OCI-LY1 (cell line): ENCODE data around the gene NIPSNAP2.
"Not testable (repeated sequence)": the region's sequence is repeated elsewhere in the genome, so short reads cannot be mapped to it uniquely, and the experiment has no call there.

Experiments
- H2AFZ ChIP-seq: fragments of 200-600 bp; sonication (generic), shearing (Covaris generic); 2 replicates; pipeline ENCODE4 v1.6.0; 2014; ENCODE audit warnings: antibody characterized with exemption, mild to moderate bottlenecking, low read length
- H3F3A ChIP-seq: fragments of 200-600 bp; sonication (generic), shearing (Covaris generic); 2 replicates; pipeline ENCODE4 v1.6.0; 2014; ENCODE audit warnings: mild to moderate bottlenecking, antibody characterized with exemption, low read length, moderate library complexity; ENCODE audit not compliant: insufficient read depth
- H3K27ac ChIP-seq: fragments of 200-600 bp; sonication (generic); 2 replicates; pipeline ENCODE4 v1.5.1; 2014; ENCODE audit warnings: low read length, mixed run types, mild to moderate bottlenecking, low read depth; ENCODE audit not compliant: poor library complexity, severe bottlenecking
- H3K27me3 ChIP-seq: fragments of 200-600 bp; sonication (generic); 2 replicates; pipeline ENCODE4 v1.6.0; 2014; ENCODE audit warnings: antibody characterized with exemption, mild to moderate bottlenecking, low read length, moderate library complexity; ENCODE audit not compliant: insufficient read depth
- H3K36me3 ChIP-seq: fragments of 200-600 bp; sonication (generic); 2 replicates; pipeline ENCODE4 v1.6.1; 2014; ENCODE audit warnings: mild to moderate bottlenecking, antibody characterized with exemption, low read length, moderate library complexity, mixed read lengths; ENCODE audit not compliant: insufficient read depth
- H3K4me1 ChIP-seq: fragments of 200-600 bp; sonication (generic); 2 replicates; pipeline ENCODE4 v1.5.1; 2014; ENCODE audit warnings: mild to moderate bottlenecking, low read length, moderate library complexity; ENCODE audit not compliant: insufficient read depth, severe bottlenecking
- H3K4me2 ChIP-seq: fragments of 200-600 bp; sonication (generic), shearing (Covaris generic); 2 replicates; pipeline ENCODE4 v1.6.1; 2014; ENCODE audit warnings: low read length
- H3K4me3 ChIP-seq: fragments of 200-600 bp; sonication (generic); 2 replicates; pipeline ENCODE4 v1.5.1; 2014; ENCODE audit warnings: low read length, low read depth, mild to moderate bottlenecking, mixed read lengths; ENCODE audit not compliant: poor library complexity, severe bottlenecking
- H3K79me2 ChIP-seq: fragments of 200-600 bp; shearing (Covaris generic); 2 replicates; pipeline ENCODE4 v1.6.1; 2016; ENCODE audit warnings: mixed run types, low read length, mixed read lengths; ENCODE audit not compliant: insufficient read depth
- H3K9ac ChIP-seq: fragments of 200-600 bp; sonication (generic), shearing (Covaris generic); 2 replicates; pipeline ENCODE4 v1.6.1; 2014; ENCODE audit warnings: mild to moderate bottlenecking, low read length, mixed read lengths
- H3K9me2 ChIP-seq: fragments of 200-600 bp; sonication (generic), shearing (Covaris generic); 2 replicates; pipeline ENCODE4 v1.6.1; 2014; ENCODE audit warnings: low read depth, mild to moderate bottlenecking, low read length, mixed read lengths
- H3K9me3 ChIP-seq: fragments of 200-600 bp; shearing (Covaris generic); 2 replicates; pipeline ENCODE4 v1.6.1; 2014; ENCODE audit warnings: low read length, mixed read lengths
- H4K20me1 ChIP-seq: fragments of 200-600 bp; sonication (generic), shearing (Covaris generic); 2 replicates; pipeline ENCODE4 v1.6.0; 2016; ENCODE audit warnings: mild to moderate bottlenecking, low read length; ENCODE audit not compliant: insufficient read depth
- CTCF ChIP-seq: fragments of 200-600 bp; sonication (generic), shearing (Covaris generic); IDR thresholded peaks from 2 replicates; pipeline ENCODE4 v1.5.1; 2017; ENCODE audit warnings: mild to moderate bottlenecking, antibody characterized with exemption, low read length, moderate library complexity, mixed read lengths
- EZH2 ChIP-seq: fragments of 200-600 bp; sonication (generic), shearing (Covaris generic); IDR thresholded peaks from 2 replicates; pipeline ENCODE4 v1.8.0; 2017; ENCODE audit warnings: borderline replicate concordance, mixed run types, mild to moderate bottlenecking, antibody characterized with exemption, low read length, moderate library complexity, mixed read lengths

Gene NIPSNAP2

DNA sequence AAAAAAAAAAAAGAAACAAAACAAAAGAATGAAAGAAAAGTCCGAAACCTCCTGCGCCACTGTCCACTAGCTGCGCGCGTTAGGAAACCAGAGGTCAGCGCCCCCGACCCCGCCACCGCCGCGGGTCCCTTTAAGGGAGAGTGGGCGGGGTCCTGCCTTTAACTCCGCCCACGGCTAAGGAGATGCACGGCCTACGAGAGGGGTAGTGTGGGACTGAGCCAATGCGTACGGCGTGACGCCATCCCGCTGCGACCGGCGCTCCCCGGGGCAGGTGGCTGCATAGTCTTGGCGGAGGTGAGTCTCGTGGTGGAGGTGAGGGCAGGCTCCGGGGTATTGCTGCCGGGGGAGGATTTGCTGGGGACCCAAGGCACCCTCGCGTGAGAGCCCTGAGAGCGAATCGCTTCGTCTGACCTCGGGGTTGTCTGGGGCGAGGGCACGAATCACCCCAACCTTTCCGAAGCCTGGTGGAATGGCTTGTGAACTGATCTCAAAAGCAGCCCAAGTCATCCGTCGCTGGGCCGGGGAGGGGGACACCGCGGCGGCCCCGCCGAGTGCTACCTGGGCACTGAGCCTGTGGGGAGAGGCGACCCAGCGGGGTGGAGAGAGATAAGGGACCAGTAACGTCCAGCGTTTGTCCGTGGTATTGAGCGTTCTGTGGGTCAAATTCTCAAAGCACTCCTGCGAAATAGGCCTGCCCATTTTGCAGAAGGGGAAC lies 12.6 kb upstream of the NIPSNAP2 start, which contains the start of gene MRPS17:
Gene MRPS17, plus strand, starts transcription at position 241 of the 715 bp plus-strand sequence. CDS start 1,319 bp downstream, outside the sequence.
- Histone ChIP-seq H3K9me2 (no peaks in the 10 kb centered on the region), H3K27me3 (no peaks in the 10 kb centered on the region), H3K9ac (peak within 1 kb of the TSS; percentile 81), H3K36me3 (peaks cover 34% of the 10 kb centered on the region), H3K4me2 (peak within 1 kb of the TSS; percentile 73), H2AFZ (no peak within 1 kb of the TSS), H3K4me1 (peaks cover 10% of the 10 kb centered on the region), H4K20me1 (no peaks in the 10 kb centered on the region), H3K4me3 (peak within 1 kb of the TSS; percentile 79), H3K27ac (no peak within 1 kb of the TSS), H3F3A (no peaks in the 10 kb centered on the region), H3K9me3 (no peaks in the 10 kb centered on the region), H3K79me2 (peaks cover 11% of the 10 kb centered on the region)
- TF ChIP-seq EZH2 (no peak), CTCF (no peak)

- H3F3A ChIP-seq, H3K9me2 ChIP-seq, H3K4me1 ChIP-seq, H3K27me3 ChIP-seq, H4K20me1 ChIP-seq, H3K9me3 ChIP-seq, H2AFZ ChIP-seq, H3K27ac ChIP-seq: not testable (repeated sequence)
- peak overlapping the region; percentile 81 for H3K9ac ChIP-seq
- H3K36me3 ChIP-seq, result peaks cover 37% of the 10 kb centered on the region
- H3K4me3 ChIP-seq, result peak overlapping the region; percentile 79
- peak overlapping the region; percentile 73 for H3K4me2 ChIP-seq
- peaks cover 11% of the 10 kb centered on the region for H3K79me2 ChIP-seq
These were observed 12.1 kb upstream of the NIPSNAP2 start for GRCh38 chr7:55952352-55952671.

- Histone ChIP-seq H3K79me2 (peaks cover 11% of the 10 kb centered on the region), H4K20me1 (no peaks in the 10 kb centered on the region), H3F3A (no peaks in the 10 kb centered on the region), H3K4me3 (no peak overlapping the region), H3K9me2 (no peaks in the 10 kb centered on the region), H3K27ac (no peak overlapping the region), H3K4me2 (no peak overlapping the region), H3K9ac (no peak overlapping the region), H3K4me1 (peaks cover 10% of the 10 kb centered on the region), H2AFZ (no peak overlapping the region), H3K36me3 (peaks cover 37% of the 10 kb centered on the region), H3K27me3 (no peaks in the 10 kb centered on the region), H3K9me3 (no peaks in the 10 kb centered on the region)
- TF ChIP-seq EZH2 (no peak), CTCF (no peak)
These were observed 10.5 kb upstream of the NIPSNAP2 start for GRCh38 chr7:55953707-55954475.
